KMS-11 (cell line): ENCODE results near the gene B3GAT1.

ENCODE experiments used
- H2AFZ ChIP-seq: fragments of 200-600 bp; sonication (generic); 2 replicates; pipeline ENCODE4 v1.6.1; 2016; ENCODE audit warnings: antibody characterized with exemption, mixed run types, low read depth
- H3K27ac ChIP-seq: fragments of 200-600 bp; sonication (generic); 2 replicates; pipeline ENCODE4 v1.6.1; 2016; ENCODE audit warnings: mild to moderate bottlenecking, mixed run types
- H3K27me3 ChIP-seq: fragments of 200-600 bp; sonication (generic); 2 replicates; pipeline ENCODE4 v1.6.1; 2017; ENCODE audit warnings: mild to moderate bottlenecking, low read depth, mixed run types, moderate library complexity; ENCODE audit not compliant: insufficient read depth
- H3K36me3 ChIP-seq: fragments of 200-600 bp; sonication (generic); 2 replicates; pipeline ENCODE4 v1.6.1; 2017; ENCODE audit warnings: mild to moderate bottlenecking, mixed run types; ENCODE audit not compliant: insufficient read depth
- H3K4me1 ChIP-seq: fragments of 200-600 bp; sonication (generic); 2 replicates; pipeline ENCODE4 v1.6.1; 2016; ENCODE audit warnings: mild to moderate bottlenecking, low read depth, mixed run types; ENCODE audit not compliant: poor library complexity, severe bottlenecking
- H3K4me2 ChIP-seq: fragments of 200-600 bp; sonication (generic); 2 replicates; pipeline ENCODE4 v1.7.0; 2016; ENCODE audit warnings: mild to moderate bottlenecking, mixed run types
- H3K4me3 ChIP-seq: fragments of 200-600 bp; sonication (generic); IDR thresholded peaks from 2 replicates; pipeline ENCODE4 v1.6.1; 2017; ENCODE audit warnings: low read depth, low read length, mixed read lengths; ENCODE audit not compliant: insufficient read depth
- H3K79me2 ChIP-seq: fragments of 200-600 bp; sonication (generic); 2 replicates; pipeline ENCODE4 v1.6.1; 2016; ENCODE audit warnings: low read depth, mixed run types; ENCODE audit not compliant: insufficient read depth
- H3K9ac ChIP-seq: fragments of 200-600 bp; sonication (generic); 2 replicates; pipeline ENCODE4 v1.6.1; 2016; ENCODE audit warnings: mild to moderate bottlenecking, mixed run types
- H4K20me1 ChIP-seq: fragments of 200-600 bp; sonication (generic); 2 replicates; pipeline ENCODE4 v1.6.1; 2016; ENCODE audit warnings: mild to moderate bottlenecking, mixed run types; ENCODE audit not compliant: insufficient read depth
- TF ChIP-seq, protein P1 (sequence below): fragments of 200-600 bp; sonication (generic); conservative IDR thresholded peaks from 2 replicates; pipeline ENCODE4 v1.6.1; 2017; ENCODE audit warnings: low read depth, mild to moderate bottlenecking, antibody characterized with exemption, low read length, moderate library complexity, mixed read lengths

The B3GAT1 gene

GRCh38 chr11:134382830-134383229, 29.2 kb downstream of the B3GAT1 start:
- H4K20me1 ChIP-seq, result no peaks in the 10 kb centered on the region
- no peaks in the 10 kb centered on the region for H3K27me3 ChIP-seq
- H3K4me3 ChIP-seq, result no peak overlapping the region
- H3K4me2 ChIP-seq, result no peak overlapping the region
- no peak overlapping the region for H2AFZ ChIP-seq
- no peaks in the 10 kb centered on the region for H3K36me3 ChIP-seq
- no peak overlapping the region for H3K27ac ChIP-seq
- no peaks in the 10 kb centered on the region for H3K4me1 ChIP-seq
- no peak overlapping the region for H3K9ac ChIP-seq
- no peaks in the 10 kb centered on the region for H3K79me2 ChIP-seq
- TF ChIP-seq, protein P1, sequence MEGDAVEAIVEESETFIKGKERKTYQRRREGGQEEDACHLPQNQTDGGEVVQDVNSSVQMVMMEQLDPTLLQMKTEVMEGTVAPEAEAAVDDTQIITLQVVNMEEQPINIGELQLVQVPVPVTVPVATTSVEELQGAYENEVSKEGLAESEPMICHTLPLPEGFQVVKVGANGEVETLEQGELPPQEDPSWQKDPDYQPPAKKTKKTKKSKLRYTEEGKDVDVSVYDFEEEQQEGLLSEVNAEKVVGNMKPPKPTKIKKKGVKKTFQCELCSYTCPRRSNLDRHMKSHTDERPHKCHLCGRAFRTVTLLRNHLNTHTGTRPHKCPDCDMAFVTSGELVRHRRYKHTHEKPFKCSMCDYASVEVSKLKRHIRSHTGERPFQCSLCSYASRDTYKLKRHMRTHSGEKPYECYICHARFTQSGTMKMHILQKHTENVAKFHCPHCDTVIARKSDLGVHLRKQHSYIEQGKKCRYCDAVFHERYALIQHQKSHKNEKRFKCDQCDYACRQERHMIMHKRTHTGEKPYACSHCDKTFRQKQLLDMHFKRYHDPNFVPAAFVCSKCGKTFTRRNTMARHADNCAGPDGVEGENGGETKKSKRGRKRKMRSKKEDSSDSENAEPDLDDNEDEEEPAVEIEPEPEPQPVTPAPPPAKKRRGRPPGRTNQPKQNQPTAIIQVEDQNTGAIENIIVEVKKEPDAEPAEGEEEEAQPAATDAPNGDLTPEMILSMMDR, result no peak

DNA sequence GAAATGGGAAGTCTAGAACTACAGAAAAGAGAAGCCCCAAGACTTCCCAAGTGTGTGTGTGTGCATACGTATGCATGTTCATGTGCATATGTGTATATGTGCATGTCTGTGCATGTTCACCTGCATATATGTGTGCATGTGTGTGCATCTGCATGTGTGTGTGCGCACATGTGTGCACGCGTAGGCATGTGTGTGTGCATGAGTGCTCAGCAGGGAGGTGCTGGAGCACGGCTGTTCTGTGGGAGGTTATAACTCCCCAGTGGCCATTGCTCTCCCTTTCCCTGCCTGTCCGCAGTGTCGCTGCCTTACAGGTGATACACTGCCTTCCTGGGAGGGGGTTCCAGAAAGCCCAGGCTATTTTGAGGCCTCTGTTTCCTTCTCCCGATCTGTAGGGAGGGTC, 29.8 kb downstream of the B3GAT1 start:
- Histone ChIP-seq H3K27ac (no peak overlapping the region), H3K27me3 (no peaks in the 10 kb centered on the region), H2AFZ (no peak overlapping the region), H3K9ac (no peak overlapping the region), H3K36me3 (no peaks in the 10 kb centered on the region), H4K20me1 (no peaks in the 10 kb centered on the region), H3K79me2 (no peaks in the 10 kb centered on the region), H3K4me2 (no peak overlapping the region), H3K4me3 (no peak overlapping the region), H3K4me1 (no peaks in the 10 kb centered on the region)
- TF ChIP-seq, protein P1, result no peak

GRCh38 chr11:134380785-134381184, 31.3 kb downstream of the B3GAT1 start:
- Histone ChIP-seq H2AFZ (no peak overlapping the region), H3K4me1 (no peaks in the 10 kb centered on the region), H3K4me2 (no peak overlapping the region), H4K20me1 (no peaks in the 10 kb centered on the region), H3K4me3 (no peak overlapping the region), H3K79me2 (no peaks in the 10 kb centered on the region), H3K27me3 (no peaks in the 10 kb centered on the region), H3K27ac (no peak overlapping the region), H3K9ac (no peak overlapping the region), H3K36me3 (no peaks in the 10 kb centered on the region)
- TF ChIP-seq, protein P1, result no peak

GRCh38 chr11:134380229-134380628, 31.8 kb downstream of the B3GAT1 start:
- TF ChIP-seq, protein P1, result no peak
- H4K20me1 ChIP-seq, result no peaks in the 10 kb centered on the region

GRCh38 chr11:134379241-134379640, 32.8 kb downstream of the B3GAT1 start:
- Histone ChIP-seq H3K9ac (no peak overlapping the region), H3K4me2 (no peak overlapping the region), H2AFZ (no peak overlapping the region), H3K4me1 (no peaks in the 10 kb centered on the region), H3K27ac (no peak overlapping the region), H4K20me1 (no peaks in the 10 kb centered on the region), H3K79me2 (no peaks in the 10 kb centered on the region), H3K27me3 (no peaks in the 10 kb centered on the region), H3K4me3 (no peak overlapping the region), H3K36me3 (no peaks in the 10 kb centered on the region)
- TF ChIP-seq, protein P1, result no peak

More at GRCh38 chr11:134380229-134380628, 31.8 kb downstream of the B3GAT1 start:
- Histone ChIP-seq H3K79me2 (no peaks in the 10 kb centered on the region), H3K4me2 (no peak overlapping the region), H3K36me3 (no peaks in the 10 kb centered on the region), H3K9ac (no peak overlapping the region), H3K27me3 (no peaks in the 10 kb centered on the region), H2AFZ (no peak overlapping the region), H3K4me1 (no peaks in the 10 kb centered on the region), H3K27ac (no peak overlapping the region), H3K4me3 (no peak overlapping the region)
